ENCODE data around the gene TNK1. TPM values are rescaled to one million over a fixed set of nuclear protein-coding genes. Genes with fewer than 3 reads are reported as not detected.

Gene TNK1
- total RNA-seq, 1 experiment from 2014 or later = 7.0 TPM

DNA sequence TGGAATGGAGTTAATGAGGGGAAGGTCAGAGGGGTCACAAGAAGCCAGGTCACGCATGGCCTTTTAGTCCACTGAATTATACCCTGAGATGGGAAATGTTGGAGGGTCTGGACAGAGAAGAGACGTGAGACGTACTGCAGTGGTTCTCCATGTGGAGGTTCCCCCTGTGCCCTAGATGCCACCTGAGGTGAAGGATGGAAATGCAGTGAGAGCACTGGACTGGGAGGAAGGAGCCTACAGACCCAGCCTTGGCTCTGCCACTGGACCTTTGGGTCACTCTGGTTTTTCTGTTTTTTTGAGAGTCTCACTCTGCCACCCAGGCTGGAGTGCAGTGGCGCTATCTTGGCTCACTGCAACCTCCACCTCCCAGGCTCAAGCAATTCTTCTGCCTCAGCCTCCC, 15.3 kb downstream of the TNK1 start:
- Mint-ChIP-seq H3K4me1 (ENCODE audit: low read depth, unreplicated experiment) (peaks cover 8% of the 10 kb centered on the region), H3K27me3 (ENCODE audit: unreplicated experiment) (no peaks in the 10 kb centered on the region), H3K27ac (ENCODE audit: unreplicated experiment) (no peak overlapping the region), H3K36me3 (ENCODE audit: insufficient read depth, unreplicated experiment) (peaks cover 24% of the 10 kb centered on the region), H3K9me3 (ENCODE audit: low read depth, unreplicated experiment) (no peaks in the 10 kb centered on the region), H3K4me3 (ENCODE audit: low read depth, unreplicated experiment) (no peak overlapping the region)
- CTCF ChIA-PET = no interaction called here
- no peak for DNase-seq
- no TSS peak for BruUV-seq (replicated peaks)
- intact Hi-C loops (cut with micrococcal nuclease; ENCODE audit: unreplicated experiment) = no loop called here
- TF ChIP-seq, protein P1, sequence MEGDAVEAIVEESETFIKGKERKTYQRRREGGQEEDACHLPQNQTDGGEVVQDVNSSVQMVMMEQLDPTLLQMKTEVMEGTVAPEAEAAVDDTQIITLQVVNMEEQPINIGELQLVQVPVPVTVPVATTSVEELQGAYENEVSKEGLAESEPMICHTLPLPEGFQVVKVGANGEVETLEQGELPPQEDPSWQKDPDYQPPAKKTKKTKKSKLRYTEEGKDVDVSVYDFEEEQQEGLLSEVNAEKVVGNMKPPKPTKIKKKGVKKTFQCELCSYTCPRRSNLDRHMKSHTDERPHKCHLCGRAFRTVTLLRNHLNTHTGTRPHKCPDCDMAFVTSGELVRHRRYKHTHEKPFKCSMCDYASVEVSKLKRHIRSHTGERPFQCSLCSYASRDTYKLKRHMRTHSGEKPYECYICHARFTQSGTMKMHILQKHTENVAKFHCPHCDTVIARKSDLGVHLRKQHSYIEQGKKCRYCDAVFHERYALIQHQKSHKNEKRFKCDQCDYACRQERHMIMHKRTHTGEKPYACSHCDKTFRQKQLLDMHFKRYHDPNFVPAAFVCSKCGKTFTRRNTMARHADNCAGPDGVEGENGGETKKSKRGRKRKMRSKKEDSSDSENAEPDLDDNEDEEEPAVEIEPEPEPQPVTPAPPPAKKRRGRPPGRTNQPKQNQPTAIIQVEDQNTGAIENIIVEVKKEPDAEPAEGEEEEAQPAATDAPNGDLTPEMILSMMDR (IDR thresholded peaks at IDR 0.05; ENCODE audit: unreplicated experiment) = no peak

DNA sequence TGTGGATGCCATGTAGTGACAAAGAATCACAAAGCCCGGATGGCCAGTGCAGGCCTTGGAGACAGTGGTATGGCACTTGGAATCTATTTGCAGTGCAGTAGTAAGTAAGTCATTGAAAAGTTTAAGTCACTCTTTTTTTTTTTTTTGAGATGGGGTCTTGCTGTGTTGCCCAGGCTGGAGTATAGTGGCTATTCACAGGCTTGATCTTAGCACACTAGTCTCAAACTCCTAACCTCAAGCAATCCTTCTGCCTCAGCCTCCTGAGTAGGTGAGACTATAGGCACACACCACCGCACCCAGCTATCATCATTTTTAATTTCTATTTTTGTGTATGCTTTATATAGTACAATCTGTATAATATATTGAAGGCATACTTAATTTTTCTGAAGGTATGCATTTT, 17.7 kb downstream of the TNK1 start:
- DNase-seq = no peak
- H3K36me3 Mint-ChIP-seq (ENCODE audit: insufficient read depth, unreplicated experiment) = peaks cover 29% of the 10 kb centered on the region
- intact Hi-C loops (cut with micrococcal nuclease; ENCODE audit: unreplicated experiment) = no loop called here
- BruUV-seq (replicated peaks) = no TSS peak
- TF ChIP-seq, protein P1 (IDR thresholded peaks at IDR 0.05; ENCODE audit: unreplicated experiment) = no peak
- H3K4me1 Mint-ChIP-seq (ENCODE audit: low read depth, unreplicated experiment) = peaks cover 8% of the 10 kb centered on the region
- CTCF ChIA-PET = no interaction called here
- no peaks in the 10 kb centered on the region for H3K27me3 Mint-ChIP-seq (ENCODE audit: unreplicated experiment)
- no peak overlapping the region for H3K4me3 Mint-ChIP-seq (ENCODE audit: low read depth, unreplicated experiment)
- no peak overlapping the region for H3K27ac Mint-ChIP-seq (ENCODE audit: unreplicated experiment)
- H3K9me3 Mint-ChIP-seq (ENCODE audit: low read depth, unreplicated experiment) = no peaks in the 10 kb centered on the region

DNA sequence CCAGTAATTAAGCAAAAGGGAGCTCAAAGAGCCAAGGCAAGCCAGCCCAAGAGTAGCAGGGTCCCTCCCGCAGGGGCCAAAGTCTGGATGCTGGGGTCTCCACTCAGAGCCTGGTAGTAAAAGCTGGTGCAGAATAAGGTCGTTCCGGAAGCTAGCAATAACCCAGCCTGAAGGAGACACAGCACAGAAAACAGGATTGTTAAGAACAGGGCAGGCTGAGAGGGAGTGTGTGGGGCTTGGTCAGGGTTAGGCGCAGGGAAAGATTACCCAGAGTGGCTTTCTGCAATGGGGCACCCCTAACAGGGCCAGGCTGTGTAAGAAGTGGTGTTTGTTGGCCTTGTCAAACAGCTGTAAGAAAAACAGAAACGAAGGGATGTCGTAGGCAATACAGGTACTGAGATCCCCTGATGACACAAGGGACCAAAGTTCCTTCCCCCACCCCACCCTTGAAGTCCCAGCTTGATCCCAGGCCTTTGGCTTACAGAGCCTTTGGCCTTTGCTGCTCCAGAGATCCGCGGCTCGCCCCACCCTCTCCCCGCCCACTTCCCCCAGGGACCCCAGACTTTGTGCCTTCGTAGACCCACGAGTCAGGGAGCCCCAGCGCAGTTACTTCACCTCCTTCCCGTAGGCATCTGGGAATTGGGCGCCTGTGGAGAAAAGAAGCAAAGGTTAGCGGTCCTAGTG, 22.3 kb downstream of the TNK1 start:
- no peak for DNase-seq
- H3K4me3 Mint-ChIP-seq (ENCODE audit: low read depth, unreplicated experiment) = peak overlapping the region; percentile 76
- CTCF ChIA-PET = interaction anchor here (0.6 to 1.4 kb wide), 4 partner anchors 9 to 378 kb away, joined by 3 to 7 read pairs (median 4); partner anchors contain the start of gene PLSCR3
- H3K36me3 Mint-ChIP-seq (ENCODE audit: insufficient read depth, unreplicated experiment) = peaks cover 39% of the 10 kb centered on the region
- TF ChIP-seq, protein P1 (IDR thresholded peaks at IDR 0.05; ENCODE audit: unreplicated experiment) = no peak
- H3K9me3 Mint-ChIP-seq (ENCODE audit: low read depth, unreplicated experiment) = no peaks in the 10 kb centered on the region
- intact Hi-C loops (cut with micrococcal nuclease; ENCODE audit: unreplicated experiment) = no loop called here
- peaks cover 17% of the 10 kb centered on the region for H3K27me3 Mint-ChIP-seq (ENCODE audit: unreplicated experiment)
- H3K4me1 Mint-ChIP-seq (ENCODE audit: low read depth, unreplicated experiment) = peaks cover 9% of the 10 kb centered on the region
- no peak overlapping the region for H3K27ac Mint-ChIP-seq (ENCODE audit: unreplicated experiment)
- TSS peak; percentile 62 for BruUV-seq (replicated peaks)

DNA sequence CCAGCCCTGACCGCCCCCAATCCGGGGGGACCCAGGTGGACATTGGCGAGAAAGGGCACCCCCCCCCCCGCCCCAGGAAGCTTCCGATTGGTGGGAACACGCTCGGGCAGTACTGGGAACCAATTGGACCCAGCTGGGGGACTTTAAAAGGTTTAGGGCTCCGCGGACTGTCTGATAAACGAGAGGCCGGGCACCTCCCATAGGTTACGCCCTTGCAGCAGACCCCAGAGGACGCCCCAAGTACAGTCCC, 22.8 kb downstream of the TNK1 start:
- CTCF ChIA-PET = interaction anchor here (0.6 to 1.4 kb wide), 10 partner anchors 9 to 379 kb away, joined by 3 to 7 read pairs (median 3); partner anchors contain the start of genes PLSCR3 and TMEM102
- Mint-ChIP-seq H3K36me3 (ENCODE audit: insufficient read depth, unreplicated experiment) (peaks cover 39% of the 10 kb centered on the region), H3K4me3 (ENCODE audit: low read depth, unreplicated experiment) (peak overlapping the region; percentile 76), H3K9me3 (ENCODE audit: low read depth, unreplicated experiment) (no peaks in the 10 kb centered on the region), H3K27me3 (ENCODE audit: unreplicated experiment) (peaks cover 17% of the 10 kb centered on the region), H3K27ac (ENCODE audit: unreplicated experiment) (peak overlapping the region; percentile 50), H3K4me1 (ENCODE audit: low read depth, unreplicated experiment) (peaks cover 9% of the 10 kb centered on the region)
- no TSS peak for BruUV-seq (replicated peaks)
- TF ChIP-seq, protein P1 (IDR thresholded peaks at IDR 0.05; ENCODE audit: unreplicated experiment) = no peak
- intact Hi-C loops (cut with micrococcal nuclease; ENCODE audit: unreplicated experiment) = no loop called here
- DNase-seq = no peak

Measured in Calu3 (cell line).